K562 (cell line): ENCODE measurements around the gene RNPEPL1. TPM values are rescaled to one million over a fixed set of nuclear protein-coding genes. Genes with fewer than 3 reads are reported as not detected.

Experiments
- CAMTA2 ChIP-seq: fragments of 250-450 bp; sonication (Bioruptor Pico); conservative IDR thresholded peaks from 2 replicates; pipeline ENCODE4 v1.5.1; 2022
- CHD1 ChIP-seq: fragments of 200-600 bp; sonication (generic); IDR thresholded peaks from one replicate; pipeline ENCODE4 v1.6.1; 2012; ENCODE audit warnings: mild to moderate bottlenecking, moderate library complexity, low read length, inconsistent platforms
- CTBP1 ChIP-seq: fragments of 450-650 bp; IDR thresholded peaks from 2 replicates; pipeline ENCODE4 v1.6.1; 2016; ENCODE audit warnings: borderline replicate concordance
- EP300 ChIP-seq: IDR thresholded peaks from 2 replicates; pipeline ENCODE4 v1.6.1; 2012; ENCODE audit warnings: low read length, improper control_type of control experiment
- HDAC6 ChIP-seq: IDR thresholded peaks from 2 replicates; pipeline ENCODE4 v1.6.1; 2012; ENCODE audit warnings: low read depth, mild to moderate bottlenecking, control low read depth, inconsistent platforms, low read length, moderate library complexity
- MYNN ChIP-seq, 2 experiments: sonication (generic); formaldehyde crosslinking in 1 of 2; IDR thresholded peaks; 2 replicates each; pipeline versions ENCODE4 v1.5.0 to v1.6.1; 2016 to 2020; ENCODE audit warnings: antibody characterized with exemption in 1 of 2, missing genetic modification reagents in 1 of 2
- POLR2G ChIP-seq: fragments of 200-400 bp; formaldehyde crosslinking; IDR thresholded peaks from 2 replicates; pipeline ENCODE4 v1.6.1; 2017; ENCODE audit warnings: low read depth, mild to moderate bottlenecking, antibody characterized with exemption, low read length, moderate library complexity
- RNF2 ChIP-seq: sonication (generic); IDR thresholded peaks from 2 replicates; pipeline ENCODE4 v1.6.1; 2016
- SIN3B ChIP-seq: fragments of 450-650 bp; IDR thresholded peaks from 2 replicates; pipeline ENCODE4 v1.6.1; 2017; ENCODE audit warnings: low read depth, mild to moderate bottlenecking, moderate library complexity
- SMAD3 ChIP-seq: fragments of 450-650 bp; formaldehyde crosslinking; conservative IDR thresholded peaks from 2 replicates; pipeline ENCODE4 v1.4.0; 2020; ENCODE audit warnings: mild to moderate bottlenecking
- TARDBP ChIP-seq: fragments of 450-650 bp; IDR thresholded peaks from 2 replicates; pipeline ENCODE4 v1.6.1; 2016
- TCF7L2 ChIP-seq: fragments of 150-350 bp; IDR thresholded peaks from 2 replicates; pipeline ENCODE4 v1.6.1; 2016; ENCODE audit warnings: low read depth, mild to moderate bottlenecking, low read length, moderate library complexity
- ZNF212 ChIP-seq: fragments of 450-650 bp; formaldehyde crosslinking; IDR thresholded peaks from 2 replicates; pipeline ENCODE4 v1.4.0; 2020; ENCODE audit warnings: mild to moderate bottlenecking
- ZNF274 ChIP-seq: IDR thresholded peaks from 2 replicates; pipeline ENCODE4 v1.6.1; 2011; ENCODE audit warnings: low read depth, mild to moderate bottlenecking, low read length, moderate library complexity, borderline replicate concordance
- ZNF551 ChIP-seq: fragments of 250-450 bp; sonication (Bioruptor Pico); IDR thresholded peaks from 2 replicates; pipeline ENCODE4 v1.5.0; 2021; ENCODE audit warnings: mild to moderate bottlenecking, moderate library complexity
- ZNF583 ChIP-seq: fragments of 250-450 bp; sonication (Bioruptor Pico); IDR thresholded peaks from 2 replicates; pipeline ENCODE4 v1.4.0; 2020
- ZNF830 ChIP-seq: fragments of 250-450 bp; sonication (Bioruptor Pico); IDR thresholded peaks from 2 replicates; pipeline ENCODE4 v1.5.0; 2021; ENCODE audit warnings: mild to moderate bottlenecking
- polyA plus RNA-seq, 8 experiments: library from polyadenylated mRNA; depleted of rRNA in 4 of 8; stranded (reverse) in 5 of 8; unstranded in 3 of 8; fragments of >200 nt; fragmentation: Nextera tagmentation in 2 of 8; fragmentation: Illumina TruSeq in 1 of 8; extraction: Ambion mirVana in 2 of 8; extraction: Trizol in 1 of 8; gene quantifications; 2 replicates each; pipeline versions ENCODE4 v1.2.1 to v1.2.3, GENCODE V29; 2011 to 2014; ENCODE audit warnings: inconsistent platforms in 1 of 8, missing spikeins in 1 of 8
- total RNA-seq, 7 experiments: library from RNA; depleted of rRNA in 6 of 7; stranded (reverse); fragments of >200 nt in 6 of 7; fragmentation: Illumina TruSeq in 2 of 7; extraction: Trizol in 2 of 7; gene quantifications; 2 replicates each; pipeline versions ENCODE4 v1.2.1 to v1.2.3, GENCODE V29; 2011 to 2021; ENCODE audit warnings: low replicate concordance in 1 of 7
- TF ChIP-seq, protein P1 (sequence below): fragments of 200-800 bp; sonication (Bioruptor generic); IDR thresholded peaks from 2 replicates; pipeline ENCODE4 v1.6.1; 2017; ENCODE audit warnings: missing genetic modification characterization, missing compliant biosample characterization
- TF ChIP-seq, protein P2 (sequence below): fragments of 450-650 bp; IDR thresholded peaks from 2 replicates; pipeline ENCODE4 v1.6.1; 2016
- TF ChIP-seq, protein P3 (sequence below): fragments of 250-450 bp; sonication (Bioruptor Pico); IDR thresholded peaks from 2 replicates; pipeline ENCODE4 v1.4.0; 2020; ENCODE audit warnings: mild to moderate bottlenecking, moderate library complexity, borderline replicate concordance
- TF ChIP-seq, protein P4 (sequence below): fragments of 250-450 bp; sonication (Bioruptor Pico); IDR thresholded peaks from 2 replicates; pipeline ENCODE4 v1.5.0; 2021
- TF ChIP-seq, protein P5 (sequence below): fragments of 450-650 bp; IDR thresholded peaks from 2 replicates; pipeline ENCODE4 v1.6.1; 2017; ENCODE audit warnings: antibody characterized with exemption

RNPEPL1 gene
- total and polyA plus RNA-seq, 9 of the 15 experiments (the other 6 are each of a cell fraction or from before 2014, with no cell fraction given) = 0.07 to 38.7 (median 5.6) TPM

DNA sequence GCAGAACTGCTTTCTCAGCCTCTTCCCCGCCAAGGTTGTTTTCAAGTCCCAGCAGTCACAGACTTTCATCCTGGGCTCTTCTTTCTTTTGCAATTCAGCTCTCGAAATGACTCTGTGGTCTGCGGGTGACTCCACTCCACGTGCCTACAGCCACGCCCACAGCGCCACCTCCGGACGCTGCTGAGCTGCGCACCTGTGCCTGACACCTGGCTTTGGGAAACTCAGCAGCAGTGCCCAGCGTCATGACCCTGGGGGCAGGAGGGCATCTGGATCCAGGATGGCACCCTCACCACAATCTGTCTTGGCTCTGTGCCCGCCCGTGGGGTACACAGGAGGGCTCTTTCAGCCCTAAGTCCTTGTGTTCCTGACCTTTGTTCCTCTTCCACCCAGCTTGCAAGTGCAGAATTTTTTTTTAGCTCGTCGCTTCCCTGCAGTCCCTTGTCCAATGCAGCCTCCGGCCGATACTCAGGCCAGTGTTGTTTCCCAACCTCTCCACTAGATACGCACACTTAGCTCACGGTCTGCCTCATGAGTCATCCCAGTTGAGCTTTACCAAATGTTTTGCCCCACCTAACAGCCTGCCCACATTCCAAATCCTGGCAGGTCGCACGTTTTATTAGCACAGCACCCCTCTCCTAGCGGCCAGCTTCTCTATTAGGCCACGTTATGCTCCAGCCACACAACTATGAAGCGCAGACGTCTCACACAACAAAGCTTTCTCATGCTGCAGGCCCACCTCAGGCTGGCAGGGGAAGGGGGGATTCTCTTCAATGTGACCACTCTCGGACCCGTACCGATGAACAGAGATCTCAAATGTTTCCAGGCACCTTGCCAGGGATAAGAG is 11.7 kb downstream of the RNPEPL1 start (continued):
- TF ChIP-seq, protein P1, sequence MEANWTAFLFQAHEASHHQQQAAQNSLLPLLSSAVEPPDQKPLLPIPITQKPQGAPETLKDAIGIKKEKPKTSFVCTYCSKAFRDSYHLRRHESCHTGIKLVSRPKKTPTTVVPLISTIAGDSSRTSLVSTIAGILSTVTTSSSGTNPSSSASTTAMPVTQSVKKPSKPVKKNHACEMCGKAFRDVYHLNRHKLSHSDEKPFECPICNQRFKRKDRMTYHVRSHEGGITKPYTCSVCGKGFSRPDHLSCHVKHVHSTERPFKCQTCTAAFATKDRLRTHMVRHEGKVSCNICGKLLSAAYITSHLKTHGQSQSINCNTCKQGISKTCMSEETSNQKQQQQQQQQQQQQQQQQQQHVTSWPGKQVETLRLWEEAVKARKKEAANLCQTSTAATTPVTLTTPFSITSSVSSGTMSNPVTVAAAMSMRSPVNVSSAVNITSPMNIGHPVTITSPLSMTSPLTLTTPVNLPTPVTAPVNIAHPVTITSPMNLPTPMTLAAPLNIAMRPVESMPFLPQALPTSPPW (CRISPR knock-in tag) = no peak
- TF ChIP-seq CHD1 (no peak), ZNF583 (no peak), MYNN (IDR thresholded peaks at IDR 0.05) (no peak), MYNN (CRISPR knock-in tag; IDR thresholded peaks at IDR 0.05) (no peak), TCF7L2 (no peak), SMAD3 (CRISPR knock-in tag) (no peak), RNF2 (no peak), EP300 (no peak), CTBP1 (no peak), HDAC6 (no peak), ZNF551 (no peak), ZNF212 (CRISPR knock-in tag) (no peak), ZNF830 (CRISPR knock-in tag) (no peak), TARDBP (no peak), ZNF274 (no peak), POLR2G (peak; percentile 40; the same call in 1 of the 2 replicates), CAMTA2 (no peak), SIN3B (no peak)
- TF ChIP-seq, protein P2, sequence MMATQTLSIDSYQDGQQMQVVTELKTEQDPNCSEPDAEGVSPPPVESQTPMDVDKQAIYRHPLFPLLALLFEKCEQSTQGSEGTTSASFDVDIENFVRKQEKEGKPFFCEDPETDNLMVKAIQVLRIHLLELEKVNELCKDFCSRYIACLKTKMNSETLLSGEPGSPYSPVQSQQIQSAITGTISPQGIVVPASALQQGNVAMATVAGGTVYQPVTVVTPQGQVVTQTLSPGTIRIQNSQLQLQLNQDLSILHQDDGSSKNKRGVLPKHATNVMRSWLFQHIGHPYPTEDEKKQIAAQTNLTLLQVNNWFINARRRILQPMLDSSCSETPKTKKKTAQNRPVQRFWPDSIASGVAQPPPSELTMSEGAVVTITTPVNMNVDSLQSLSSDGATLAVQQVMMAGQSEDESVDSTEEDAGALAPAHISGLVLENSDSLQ = no peak
- TF ChIP-seq, protein P3, sequence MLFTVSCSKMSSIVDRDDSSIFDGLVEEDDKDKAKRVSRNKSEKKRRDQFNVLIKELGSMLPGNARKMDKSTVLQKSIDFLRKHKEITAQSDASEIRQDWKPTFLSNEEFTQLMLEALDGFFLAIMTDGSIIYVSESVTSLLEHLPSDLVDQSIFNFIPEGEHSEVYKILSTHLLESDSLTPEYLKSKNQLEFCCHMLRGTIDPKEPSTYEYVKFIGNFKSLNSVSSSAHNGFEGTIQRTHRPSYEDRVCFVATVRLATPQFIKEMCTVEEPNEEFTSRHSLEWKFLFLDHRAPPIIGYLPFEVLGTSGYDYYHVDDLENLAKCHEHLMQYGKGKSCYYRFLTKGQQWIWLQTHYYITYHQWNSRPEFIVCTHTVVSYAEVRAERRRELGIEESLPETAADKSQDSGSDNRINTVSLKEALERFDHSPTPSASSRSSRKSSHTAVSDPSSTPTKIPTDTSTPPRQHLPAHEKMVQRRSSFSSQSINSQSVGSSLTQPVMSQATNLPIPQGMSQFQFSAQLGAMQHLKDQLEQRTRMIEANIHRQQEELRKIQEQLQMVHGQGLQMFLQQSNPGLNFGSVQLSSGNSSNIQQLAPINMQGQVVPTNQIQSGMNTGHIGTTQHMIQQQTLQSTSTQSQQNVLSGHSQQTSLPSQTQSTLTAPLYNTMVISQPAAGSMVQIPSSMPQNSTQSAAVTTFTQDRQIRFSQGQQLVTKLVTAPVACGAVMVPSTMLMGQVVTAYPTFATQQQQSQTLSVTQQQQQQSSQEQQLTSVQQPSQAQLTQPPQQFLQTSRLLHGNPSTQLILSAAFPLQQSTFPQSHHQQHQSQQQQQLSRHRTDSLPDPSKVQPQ (CRISPR knock-in tag) = no peak
- TF ChIP-seq, protein P4, sequence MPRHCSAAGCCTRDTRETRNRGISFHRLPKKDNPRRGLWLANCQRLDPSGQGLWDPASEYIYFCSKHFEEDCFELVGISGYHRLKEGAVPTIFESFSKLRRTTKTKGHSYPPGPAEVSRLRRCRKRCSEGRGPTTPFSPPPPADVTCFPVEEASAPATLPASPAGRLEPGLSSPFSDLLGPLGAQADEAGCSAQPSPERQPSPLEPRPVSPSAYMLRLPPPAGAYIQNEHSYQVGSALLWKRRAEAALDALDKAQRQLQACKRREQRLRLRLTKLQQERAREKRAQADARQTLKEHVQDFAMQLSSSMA (CRISPR knock-in tag) = no peak
- TF ChIP-seq, protein P5, sequence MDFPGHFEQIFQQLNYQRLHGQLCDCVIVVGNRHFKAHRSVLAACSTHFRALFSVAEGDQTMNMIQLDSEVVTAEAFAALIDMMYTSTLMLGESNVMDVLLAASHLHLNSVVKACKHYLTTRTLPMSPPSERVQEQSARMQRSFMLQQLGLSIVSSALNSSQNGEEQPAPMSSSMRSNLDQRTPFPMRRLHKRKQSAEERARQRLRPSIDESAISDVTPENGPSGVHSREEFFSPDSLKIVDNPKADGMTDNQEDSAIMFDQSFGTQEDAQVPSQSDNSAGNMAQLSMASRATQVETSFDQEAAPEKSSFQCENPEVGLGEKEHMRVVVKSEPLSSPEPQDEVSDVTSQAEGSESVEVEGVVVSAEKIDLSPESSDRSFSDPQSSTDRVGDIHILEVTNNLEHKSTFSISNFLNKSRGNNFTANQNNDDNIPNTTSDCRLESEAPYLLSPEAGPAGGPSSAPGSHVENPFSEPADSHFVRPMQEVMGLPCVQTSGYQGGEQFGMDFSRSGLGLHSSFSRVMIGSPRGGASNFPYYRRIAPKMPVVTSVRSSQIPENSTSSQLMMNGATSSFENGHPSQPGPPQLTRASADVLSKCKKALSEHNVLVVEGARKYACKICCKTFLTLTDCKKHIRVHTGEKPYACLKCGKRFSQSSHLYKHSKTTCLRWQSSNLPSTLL = no peak
